Endothelial cell of umbilical vein (primary cell): ENCODE results near the gene FXYD6. TPM values are rescaled to one million over a fixed set of nuclear protein-coding genes. Genes with fewer than 3 reads are reported as not detected.

ENCODE experiments used
- BruUV-seq: library from RNA; stranded (reverse); fragments of 400-500 nt; replicated peaks from 2 replicates; lab custom pipeline; 2021; lab: Mats Ljungman, UMichigan
- CTCF ChIA-PET: fragments of 300-600, 350-600 bp; sonication (Branson Sonifier 250); formaldehyde crosslinking; loops from one replicate; lab custom pipeline; 2021; ENCODE audit warnings: antibody characterized with exemption, inconsistent platforms; lab: Charles Lee
- POLR2A ChIA-PET: fragments of 300-600, 350-600 bp; sonication (Branson Sonifier 250); formaldehyde crosslinking; loops from one replicate; lab custom pipeline; 2021; ENCODE audit warnings: antibody characterized with exemption, inconsistent platforms; lab: Charles Lee
- DNase-seq: peaks from one replicate; pipeline ENCODE4 v3.0.0-alpha.2; 2011; ENCODE audit warnings: low read depth, low spot score
- FAIRE-seq: peaks from 2 replicates; lab custom pipeline; 2011; peaks lifted over from hg19 to GRCh38; lab: Jason Lieb, UNC
- H2AFZ ChIP-seq: 2 replicates; pipeline ENCODE4 v1.6.0; 2012; ENCODE audit warnings: low read depth, low read length, control low read depth, inconsistent platforms
- H3K27ac ChIP-seq: 2 replicates; pipeline ENCODE4 v1.5.1; 2011; ENCODE audit warnings: low read depth, mild to moderate bottlenecking, control low read depth, low read length, moderate library complexity; ENCODE audit not compliant: insufficient read depth
- H3K27me3 ChIP-seq, 2 experiments: 2 replicates each; pipeline versions ENCODE4 v1.6.0 to v1.6.1; 2011; ENCODE audit warnings: low read length in 2 of 2, mixed read lengths in 1 of 2; ENCODE audit not compliant: control insufficient read depth in 2 of 2, insufficient read depth in 2 of 2
- H3K36me3 ChIP-seq, 2 experiments: 2 replicates in 1 of 2; 3 replicates in 1 of 2; pipeline ENCODE4 v1.5.1; 2011; ENCODE audit warnings: low read length in 2 of 2, mild to moderate bottlenecking in 1 of 2, moderate library complexity in 1 of 2; ENCODE audit not compliant: control insufficient read depth in 2 of 2, insufficient read depth in 2 of 2; ENCODE audit errors: extremely low read depth in 1 of 2
- H3K4me1 ChIP-seq: 3 replicates; pipeline ENCODE4 v1.5.1; 2011; ENCODE audit warnings: mild to moderate bottlenecking, low read length; ENCODE audit not compliant: control insufficient read depth, insufficient read depth; ENCODE audit errors: extremely low read depth
- H3K4me2 ChIP-seq: 2 replicates; pipeline ENCODE4 v1.6.1; 2011; ENCODE audit warnings: low read length, control low read depth, mixed read lengths; ENCODE audit not compliant: insufficient read depth
- H3K4me3 ChIP-seq, 3 experiments: fragments of 200-600 bp in 1 of 3; sonication (generic), shearing (Covaris generic) in 1 of 3; replicated peaks in 1 of 3; 2 replicates each; pipeline ENCODE4 v1.5.1; 2011 to 2016; ENCODE audit warnings: control low read depth in 3 of 3, low read length in 3 of 3, mild to moderate bottlenecking in 2 of 3, inconsistent platforms in 1 of 3, low read depth in 1 of 3, moderate library complexity in 1 of 3; ENCODE audit not compliant: insufficient read depth in 1 of 3
- H3K79me2 ChIP-seq: 2 replicates; pipeline ENCODE4 v1.6.0; 2012; ENCODE audit warnings: low read length, inconsistent platforms; ENCODE audit not compliant: control insufficient read depth, insufficient read depth
- H3K9ac ChIP-seq: replicated peaks from 2 replicates; pipeline ENCODE3; 2011; ENCODE audit warnings: low read length, control low read depth; ENCODE audit not compliant: insufficient read depth; ENCODE audit errors: extremely low read depth
- H3K9me1 ChIP-seq: replicated peaks from 3 replicates; pipeline ENCODE4 v1.6.0; 2011; ENCODE audit warnings: mild to moderate bottlenecking, low read length; ENCODE audit not compliant: control insufficient read depth, insufficient read depth; ENCODE audit errors: extremely low read depth
- H3K9me3 ChIP-seq: replicated peaks from 2 replicates; pipeline ENCODE4 v1.5.1; 2012; ENCODE audit warnings: low read length, inconsistent platforms; ENCODE audit not compliant: control insufficient read depth, insufficient read depth
- H4K20me1 ChIP-seq: replicated peaks from 2 replicates; pipeline ENCODE3; 2011; ENCODE audit warnings: mild to moderate bottlenecking, low read length; ENCODE audit not compliant: control insufficient read depth, insufficient read depth; ENCODE audit errors: extremely low read depth
- CTCF ChIP-seq, 2 donors: IDR thresholded peaks; 1 replicate in 1 of 2; 2 replicates in 1 of 2; pipeline ENCODE4 v1.5.1; 2011; ENCODE audit warnings: low read length in 2 of 2, mild to moderate bottlenecking in 2 of 2, moderate library complexity in 2 of 2, control low read depth in 1 of 2, inconsistent platforms in 1 of 2, low read depth in 1 of 2; ENCODE audit not compliant: insufficient read depth in 1 of 2; ENCODE audit errors: extremely low read depth in 1 of 2
- EZH2 ChIP-seq: IDR thresholded peaks from 2 replicates; pipeline ENCODE4 v1.6.1; 2012; ENCODE audit warnings: borderline replicate concordance, low read depth, mild to moderate bottlenecking, moderate library complexity, low read length, inconsistent platforms; ENCODE audit not compliant: severe bottlenecking
- FOS ChIP-seq: IDR thresholded peaks from 2 replicates; pipeline ENCODE4 v1.6.1; 2011; ENCODE audit warnings: mild to moderate bottlenecking, low read length, moderate library complexity, borderline replicate concordance; ENCODE audit not compliant: insufficient read depth
- JUN ChIP-seq: IDR thresholded peaks from 2 replicates; pipeline ENCODE4 v1.6.1; 2011; ENCODE audit warnings: borderline replicate concordance, low read depth; ENCODE audit not compliant: insufficient read length, insufficient read depth
- POLR2A ChIP-seq: IDR thresholded peaks from 2 replicates; pipeline ENCODE4 v1.6.1; 2012; ENCODE audit warnings: low read depth, mild to moderate bottlenecking, control low read depth, low read length
- POLR2AphosphoS5 ChIP-seq: IDR thresholded peaks from 2 replicates; pipeline ENCODE4 v1.6.1; 2012; ENCODE audit warnings: low read depth, mild to moderate bottlenecking, control low read depth, low read length, moderate library complexity; ENCODE audit not compliant: insufficient read depth
- dilution Hi-C: fragments of 300-500 bp; cut with MboI; formaldehyde crosslinking; loops from one replicate; pipeline ENCODE4 v1.15.0; 2019; ENCODE audit warnings: low sequenced_read_pairs; ENCODE audit not compliant: extremely low pct_ligation_motif_present
- intact Hi-C: fragments of 100-400 bp; cut with micrococcal nuclease; formaldehyde crosslinking; loops from one replicate; pipeline ENCODE4 v1.10.0; 2022
- polyA plus RNA-seq, 4 experiments: library from polyadenylated mRNA; depleted of rRNA in 3 of 4; stranded (reverse) in 3 of 4; unstranded in 1 of 4; fragments of >200 nt; gene quantifications; 2 replicates each; pipeline versions ENCODE4 v1.2.1 to v1.2.3, GENCODE V29; 2011 to 2012; ENCODE audit warnings: missing spikeins in 1 of 4
- total RNA-seq: library from RNA; stranded (reverse); gene quantifications from 2 replicates; pipeline ENCODE4 v1.2.3, GENCODE V29; 2021
- TF ChIP-seq, protein P1 (sequence below): IDR thresholded peaks from 2 replicates; pipeline ENCODE4 v1.6.1; 2011; ENCODE audit not compliant: insufficient read depth, insufficient read length

The FXYD6 gene
- total and polyA plus RNA-seq, 2 donors (not counting 3 experiments of a cell fraction or from before 2014, with no cell fraction given), result 1.4 to 8.7 TPM

GRCh38 chr11:117820516-117820915 lies 55.9 kb downstream of the FXYD6 start:
- dilution Hi-C loops, result no loop called here
- H3K79me2 ChIP-seq, result no peaks in the 10 kb centered on the region
- H3K9ac ChIP-seq, result no peak overlapping the region
- H4K20me1 ChIP-seq, result no peaks in the 10 kb centered on the region
- no peak overlapping the region for H2AFZ ChIP-seq
- H3K27ac ChIP-seq, result no peak overlapping the region
- H3K36me3 ChIP-seq, result no peaks in the 10 kb centered on the region
- POLR2A ChIA-PET, result no interaction called here
- no peaks in the 10 kb centered on the region for H3K27me3 ChIP-seq
- H3K4me2 ChIP-seq, result no peak overlapping the region
- no peaks in the 10 kb centered on the region for H3K9me1 ChIP-seq
- intact Hi-C loops, result no loop called here
- TF ChIP-seq, protein P1, sequence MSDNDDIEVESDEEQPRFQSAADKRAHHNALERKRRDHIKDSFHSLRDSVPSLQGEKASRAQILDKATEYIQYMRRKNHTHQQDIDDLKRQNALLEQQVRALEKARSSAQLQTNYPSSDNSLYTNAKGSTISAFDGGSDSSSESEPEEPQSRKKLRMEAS, result no peak
- TF ChIP-seq JUN (no peak), CTCF (IDR thresholded peaks at IDR 0.05; ENCODE audit: extremely low read depth in 1 of 2, insufficient read depth in 1 of 2, low read depth in 1 of 2, low read length in 2 of 2) (no peak), POLR2AphosphoS5 (no peak), EZH2 (no peak), POLR2A (no peak), FOS (no peak)
- no peak for FAIRE-seq
- H3K4me3 ChIP-seq, result no peak overlapping the region
- no peak for DNase-seq
- no TSS peak for BruUV-seq
- H3K9me3 ChIP-seq, result no peaks in the 10 kb centered on the region
- CTCF ChIA-PET, result interaction anchor here (0.7 to 12.2 kb wide), 7 partner anchors 8 to 395 kb away, joined by 3 to 520 read pairs (median 16); no protein-coding TSS in a partner anchor
- H3K4me1 ChIP-seq, result peaks cover 39% of the 10 kb centered on the region
